ENCODE data around the gene PDZD11.
"Not testable (repeated sequence)": the region's sequence is repeated elsewhere in the genome, so short reads cannot be mapped to it uniquely, and the experiment has no call there.

PDZD11 gene, protein sequence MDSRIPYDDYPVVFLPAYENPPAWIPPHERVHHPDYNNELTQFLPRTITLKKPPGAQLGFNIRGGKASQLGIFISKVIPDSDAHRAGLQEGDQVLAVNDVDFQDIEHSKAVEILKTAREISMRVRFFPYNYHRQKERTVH

DNA sequence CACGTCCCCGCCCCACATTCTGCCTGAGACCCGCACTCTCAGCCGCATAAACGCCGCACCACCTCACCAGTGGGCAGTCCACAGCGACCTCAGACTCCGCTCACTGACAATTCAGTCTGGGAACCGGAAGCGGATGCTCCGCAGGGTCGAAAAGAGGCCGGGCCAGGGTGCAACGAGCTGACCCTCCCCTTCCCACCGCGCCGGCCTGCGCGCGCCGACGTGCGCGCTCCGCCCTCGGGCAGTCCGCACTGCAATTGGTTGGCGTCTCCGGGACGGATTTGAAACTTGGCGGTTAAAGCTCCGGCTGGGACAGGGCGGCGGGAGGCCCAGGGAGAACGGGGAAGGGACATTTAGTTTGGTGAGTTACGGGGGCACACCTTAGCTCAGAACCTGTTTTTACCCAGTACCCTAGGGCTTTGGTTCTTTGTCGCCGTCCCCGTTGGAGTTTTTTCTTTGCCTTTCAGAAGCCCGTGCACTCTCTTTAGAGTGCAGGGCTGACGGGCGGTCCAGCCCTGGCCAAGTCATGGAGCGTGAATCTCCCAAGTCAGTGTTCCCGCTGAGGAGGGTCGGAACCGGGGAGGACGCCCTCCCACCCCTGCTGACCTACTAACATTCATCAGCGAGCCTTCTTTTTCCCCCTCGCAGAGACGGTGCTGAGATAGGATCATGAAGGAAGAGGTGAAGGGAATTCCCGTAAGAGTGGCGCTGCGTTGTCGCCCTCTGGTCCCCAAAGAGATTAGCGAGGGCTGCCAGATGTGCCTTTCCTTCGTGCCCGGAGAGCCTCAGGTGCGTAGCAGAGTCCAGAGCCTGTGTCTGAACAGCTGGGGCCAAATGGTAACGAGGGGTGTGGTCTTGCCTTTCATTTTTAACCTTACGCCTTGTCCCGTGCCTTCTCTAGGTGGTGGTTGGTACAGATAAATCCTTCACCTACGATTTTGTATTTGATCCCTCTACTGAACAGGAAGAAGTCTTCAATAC lies at the start of gene PDZD11, which contains the start of gene KIF4A:
TSS of gene PDZD11 (minus strand) at position 135 of the 978 bp plus-strand sequence. CDS start 586 bp downstream, outside the sequence.
TSS of gene KIF4A (plus strand) at position 312 of the 978 bp plus-strand sequence. CDS start at position 667, 355 bp downstream.
- Histone ChIP-seq H3K4me3 (peak within 1 kb of the TSS; percentile 76), H3K4me2 (peak within 1 kb of the TSS; percentile 72), H3K27me3 (peaks cover 82% of the 10 kb centered on the region), H3K9ac (peak within 1 kb of the TSS; percentile 80), H3K27ac (peak within 1 kb of the TSS; percentile 73; the same call in 1 of the 2 replicates), H3K36me3 (peaks cover 31% of the 10 kb centered on the region), H3K4me1 (peaks cover 28% of the 10 kb centered on the region), H4K20me1 (no peaks in the 10 kb centered on the region), H3K9me3 (no peaks in the 10 kb centered on the region)
- TF ChIP-seq Cebpa-rat (IDR thresholded peaks at IDR 0.05) = no peak

DNA sequence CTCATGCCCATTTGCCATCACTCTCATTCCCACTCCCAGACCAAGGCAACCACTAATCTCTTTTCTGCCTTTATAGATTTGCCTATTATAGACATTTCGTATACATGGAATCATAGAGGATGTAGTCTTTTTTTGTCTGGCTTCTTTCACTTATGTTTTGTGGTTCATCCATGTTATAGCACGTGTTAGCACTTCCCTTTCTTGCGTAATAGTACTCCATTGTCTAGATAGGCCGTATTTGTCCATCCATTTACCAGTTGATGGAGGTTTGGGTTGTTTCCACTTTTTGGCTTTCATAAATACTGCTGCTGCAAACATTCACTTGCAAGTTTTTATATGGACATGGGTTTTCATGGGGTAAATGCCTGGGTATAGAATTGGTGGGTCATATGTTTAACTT lies 48.6 kb upstream of the PDZD11 start:
- no peak overlapping the region for H3K9ac ChIP-seq
- H3K9me3 ChIP-seq = no peaks in the 10 kb centered on the region
- peaks cover 61% of the 10 kb centered on the region for H3K27me3 ChIP-seq
- no peak overlapping the region for H3K4me3 ChIP-seq
- H3K27ac ChIP-seq = no peak overlapping the region
- TF ChIP-seq Cebpa-rat (IDR thresholded peaks at IDR 0.05) = no peak
- H3K4me1 ChIP-seq = no peaks in the 10 kb centered on the region
- H3K4me2 ChIP-seq = no peak overlapping the region
- no peaks in the 10 kb centered on the region for H4K20me1 ChIP-seq
- peaks cover 27% of the 10 kb centered on the region for H3K36me3 ChIP-seq

DNA sequence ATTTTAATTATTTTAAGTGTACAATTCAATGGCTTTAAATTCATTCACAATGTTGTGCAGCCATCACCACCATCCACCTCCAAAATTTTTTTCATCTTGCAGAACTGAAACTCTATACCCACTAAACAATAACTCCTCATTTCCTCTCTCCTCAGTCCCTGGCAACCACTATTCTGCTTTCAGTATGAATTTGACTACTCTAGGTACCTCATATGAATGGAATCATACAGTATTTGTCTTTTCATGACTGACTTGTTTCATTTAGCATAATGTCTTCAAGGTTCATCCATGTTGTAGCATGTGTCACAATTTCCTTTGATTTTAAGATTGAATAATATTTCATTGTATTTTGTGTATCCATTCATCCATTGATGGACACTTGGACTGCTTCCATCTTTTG lies 47.0 kb upstream of the PDZD11 start:
- H3K9ac ChIP-seq = no peak overlapping the region
- peaks cover 20% of the 10 kb centered on the region; the same call in 1 of the 2 replicates for H3K36me3 ChIP-seq
- H4K20me1 ChIP-seq = no peaks in the 10 kb centered on the region
- no peak for TF ChIP-seq Cebpa-rat (IDR thresholded peaks at IDR 0.05)
- H3K4me1 ChIP-seq = no peaks in the 10 kb centered on the region
- no peak overlapping the region for H3K27ac ChIP-seq
- no peak overlapping the region for H3K4me2 ChIP-seq
- H3K9me3 ChIP-seq = no peaks in the 10 kb centered on the region
- peaks cover 61% of the 10 kb centered on the region for H3K27me3 ChIP-seq
- no peak overlapping the region for H3K4me3 ChIP-seq

DNA sequence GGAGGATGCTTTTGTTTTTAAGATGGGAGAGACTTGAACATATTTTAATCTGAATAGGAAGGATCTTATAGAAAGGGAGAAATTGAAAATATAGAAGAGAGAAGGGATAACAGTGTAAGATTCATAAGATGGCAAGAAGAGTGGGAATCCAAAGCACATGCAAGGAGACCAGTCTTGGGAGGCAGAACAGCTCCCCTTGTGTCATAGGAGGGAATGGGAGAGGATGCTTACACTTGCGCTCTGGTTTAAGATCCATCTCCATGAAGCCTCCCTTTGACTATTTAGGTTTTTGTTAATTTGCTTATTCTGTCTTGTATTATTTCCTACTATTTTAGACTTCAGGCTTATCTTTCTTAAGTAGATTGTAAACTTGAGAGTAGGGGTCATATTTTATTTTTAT lies 42.9 kb upstream of the PDZD11 start:
- TF ChIP-seq Cebpa-rat (IDR thresholded peaks at IDR 0.05) = no peak
- no peaks in the 10 kb centered on the region for H3K9me3 ChIP-seq
- peaks cover 69% of the 10 kb centered on the region for H3K27me3 ChIP-seq
- H3K4me2 ChIP-seq = no peak overlapping the region
- peaks cover 39% of the 10 kb centered on the region for H3K36me3 ChIP-seq
- H3K4me1 ChIP-seq = no peaks in the 10 kb centered on the region
- no peak overlapping the region for H3K9ac ChIP-seq
- H3K4me3 ChIP-seq = no peak overlapping the region
- no peaks in the 10 kb centered on the region for H4K20me1 ChIP-seq
- no peak overlapping the region for H3K27ac ChIP-seq

DNA sequence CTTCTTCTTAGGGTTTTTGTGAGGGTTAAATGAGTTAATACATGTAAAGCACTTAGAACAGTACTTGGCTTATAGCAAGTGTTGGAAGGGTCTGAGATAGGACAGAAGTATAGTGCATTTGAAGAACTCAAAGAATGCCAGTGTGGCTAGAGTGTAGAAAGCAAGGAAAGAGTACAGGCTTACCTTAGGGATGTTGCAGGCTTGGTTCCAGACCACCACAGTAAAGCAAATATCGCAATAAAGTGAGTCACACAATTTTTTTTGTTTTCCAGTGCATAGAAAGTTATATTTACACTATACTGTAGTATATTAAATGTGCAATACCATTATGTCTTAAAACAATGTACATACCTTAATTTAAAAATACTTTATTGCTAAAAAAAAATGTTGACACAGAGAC lies 41.4 kb upstream of the PDZD11 start:
- no peak overlapping the region for H3K4me3 ChIP-seq
- no peaks in the 10 kb centered on the region for H4K20me1 ChIP-seq
- H3K4me1 ChIP-seq = no peaks in the 10 kb centered on the region
- no peak overlapping the region for H3K27ac ChIP-seq
- peaks cover 30% of the 10 kb centered on the region for H3K36me3 ChIP-seq
- H3K9ac ChIP-seq = no peak overlapping the region
- H3K9me3 ChIP-seq = no peaks in the 10 kb centered on the region
- no peak overlapping the region for H3K4me2 ChIP-seq
- peaks cover 74% of the 10 kb centered on the region for H3K27me3 ChIP-seq
- no peak for TF ChIP-seq Cebpa-rat (IDR thresholded peaks at IDR 0.05)

DNA sequence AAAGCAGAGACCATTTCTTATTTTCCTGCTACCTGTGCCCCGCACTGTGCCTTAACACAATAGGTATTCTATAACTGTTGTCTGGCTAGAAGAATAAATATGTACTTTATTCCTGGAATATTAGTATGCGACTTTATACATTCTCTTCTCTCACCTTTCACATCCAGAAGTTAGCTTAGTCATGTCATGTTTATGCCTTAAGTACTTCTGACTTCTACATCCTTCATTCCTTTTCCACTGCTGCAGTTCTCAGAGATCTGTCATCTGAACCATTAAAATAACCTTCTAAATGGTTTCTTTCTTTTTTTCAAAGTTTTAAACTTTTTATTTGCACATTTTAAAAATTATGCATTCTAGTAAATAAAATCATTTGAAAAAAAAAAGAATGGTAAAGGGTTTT lies 34.6 kb upstream of the PDZD11 start:
- Histone ChIP-seq H3K27ac (no peak overlapping the region), H3K27me3 (peaks cover 66% of the 10 kb centered on the region), H3K36me3 (peaks cover 13% of the 10 kb centered on the region; the same call in 1 of the 2 replicates), H3K9me3 (no peaks in the 10 kb centered on the region), H3K4me2 (no peak overlapping the region), H3K4me3 (no peak overlapping the region), H3K4me1 (no peaks in the 10 kb centered on the region), H4K20me1 (no peaks in the 10 kb centered on the region), H3K9ac (no peak overlapping the region)
- TF ChIP-seq Cebpa-rat (IDR thresholded peaks at IDR 0.05) = no peak

DNA sequence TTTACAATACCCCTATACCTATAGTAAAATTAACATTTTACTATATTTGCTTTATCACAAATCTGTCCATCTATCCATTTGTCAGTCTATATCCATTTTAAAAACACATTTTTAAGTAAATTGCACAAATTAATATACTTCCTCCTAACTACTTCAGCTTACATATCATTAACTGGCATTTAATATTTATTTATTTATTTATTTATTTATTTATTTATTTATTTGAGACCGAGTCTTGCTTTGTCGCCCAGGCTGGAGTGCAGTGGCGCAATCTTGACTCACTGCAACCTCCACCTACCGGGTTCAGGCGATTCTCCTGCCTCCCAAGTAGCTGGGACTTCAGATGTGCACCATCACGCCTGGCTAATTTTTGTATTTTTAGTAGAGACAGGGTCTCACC lies 33.9 kb upstream of the PDZD11 start:
- H3K9ac ChIP-seq, H4K20me1 ChIP-seq, H3K9me3 ChIP-seq, H3K27ac ChIP-seq, H3K4me3 ChIP-seq, H3K4me1 ChIP-seq, H3K4me2 ChIP-seq: not testable (repeated sequence)
- Histone ChIP-seq H3K27me3 (peaks cover 62% of the 10 kb centered on the region), H3K36me3 (peaks cover 11% of the 10 kb centered on the region; the same call in 1 of the 2 replicates)

DNA sequence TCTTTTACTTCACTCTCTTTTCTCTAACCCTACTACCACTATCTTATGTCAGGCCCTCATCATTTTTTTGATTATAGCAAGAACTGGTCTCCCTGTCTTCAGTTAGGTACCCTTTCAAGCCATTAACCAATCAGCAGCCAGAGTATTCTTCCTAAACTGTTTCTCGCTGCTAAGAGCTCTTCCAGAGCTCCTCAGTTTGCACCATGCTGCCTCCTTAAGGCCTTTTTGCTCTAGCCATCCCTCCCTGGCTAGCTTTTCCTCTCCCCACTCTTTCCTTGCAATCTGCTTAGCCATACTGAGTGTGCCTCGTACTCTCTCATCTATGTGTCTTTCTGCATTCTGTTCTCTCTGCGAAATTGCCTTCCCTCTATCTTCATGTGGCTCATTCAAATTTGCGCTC lies 33.1 kb upstream of the PDZD11 start:
- Histone ChIP-seq H4K20me1 (no peaks in the 10 kb centered on the region), H3K9me3 (no peaks in the 10 kb centered on the region), H3K27ac (no peak overlapping the region), H3K9ac (no peak overlapping the region), H3K36me3 (peaks cover 11% of the 10 kb centered on the region; the same call in 1 of the 2 replicates), H3K4me2 (no peak overlapping the region), H3K4me1 (no peaks in the 10 kb centered on the region), H3K4me3 (no peak overlapping the region), H3K27me3 (peaks cover 56% of the 10 kb centered on the region)
- no peak for TF ChIP-seq Cebpa-rat (IDR thresholded peaks at IDR 0.05)

DNA sequence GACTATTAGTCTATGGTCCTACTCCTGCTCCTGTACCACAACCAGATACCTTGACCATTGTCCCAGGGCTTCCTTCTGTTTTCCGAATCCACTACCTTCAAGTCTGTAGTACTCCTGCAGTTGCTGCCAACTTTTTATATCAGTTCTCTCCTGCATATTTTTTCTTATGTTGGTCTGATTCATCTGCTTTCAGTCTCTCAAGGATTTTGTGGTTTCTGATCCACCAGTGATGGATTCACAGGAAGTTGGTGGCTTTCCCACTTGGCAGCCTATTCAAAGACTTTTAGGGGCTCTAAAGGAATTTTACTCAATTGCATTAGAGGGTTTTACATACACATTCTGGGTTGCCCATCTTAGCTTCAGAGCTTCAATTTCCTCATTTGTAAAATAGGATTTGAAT lies 23.8 kb upstream of the PDZD11 start:
- Histone ChIP-seq H3K36me3 (peaks cover 21% of the 10 kb centered on the region), H3K9me3 (no peaks in the 10 kb centered on the region), H4K20me1 (0 out of 2 replicates have a peak, but pooled peaks cover 4% of the 10 kb centered on the region), H3K9ac (no peak overlapping the region), H3K4me3 (no peak overlapping the region), H3K27ac (no peak overlapping the region), H3K4me2 (no peak overlapping the region), H3K27me3 (peaks cover 22% of the 10 kb centered on the region), H3K4me1 (no peaks in the 10 kb centered on the region)
- no peak for TF ChIP-seq Cebpa-rat (IDR thresholded peaks at IDR 0.05)

DNA sequence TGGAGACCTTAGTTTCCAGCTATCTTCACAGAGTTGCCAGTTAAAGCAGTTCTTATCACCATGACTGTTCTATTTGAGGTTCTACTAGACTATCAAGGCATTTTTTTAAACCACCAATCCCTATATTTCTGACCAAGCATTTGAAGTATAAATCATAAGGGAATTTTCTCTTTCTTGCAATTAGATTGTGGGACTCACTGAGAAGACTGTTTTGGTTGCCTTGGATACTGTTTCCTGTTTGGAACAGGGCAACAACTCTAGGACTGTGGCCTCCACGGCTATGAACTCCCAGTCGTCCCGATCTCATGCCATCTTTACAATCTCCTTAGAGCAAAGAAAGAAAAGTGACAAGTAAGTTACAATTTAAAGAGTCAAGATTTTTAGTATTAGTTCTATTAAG lies 12.0 kb upstream of the PDZD11 start:
- Histone ChIP-seq H3K36me3 (peaks cover 69% of the 10 kb centered on the region), H3K9ac (no peak overlapping the region), H3K27ac (no peak overlapping the region), H4K20me1 (peaks cover 9% of the 10 kb centered on the region; the same call in 1 of the 2 replicates), H3K4me1 (no peaks in the 10 kb centered on the region), H3K4me3 (no peak overlapping the region), H3K27me3 (peaks cover 57% of the 10 kb centered on the region), H3K4me2 (no peak overlapping the region), H3K9me3 (no peaks in the 10 kb centered on the region)
- no peak for TF ChIP-seq Cebpa-rat (IDR thresholded peaks at IDR 0.05)
